ENCODE results near the gene ATP1B1.
A peak's percentile ranks its signal among the peaks of the same experiment; 100 is the strongest.

The ATP1B1 gene

DNA sequence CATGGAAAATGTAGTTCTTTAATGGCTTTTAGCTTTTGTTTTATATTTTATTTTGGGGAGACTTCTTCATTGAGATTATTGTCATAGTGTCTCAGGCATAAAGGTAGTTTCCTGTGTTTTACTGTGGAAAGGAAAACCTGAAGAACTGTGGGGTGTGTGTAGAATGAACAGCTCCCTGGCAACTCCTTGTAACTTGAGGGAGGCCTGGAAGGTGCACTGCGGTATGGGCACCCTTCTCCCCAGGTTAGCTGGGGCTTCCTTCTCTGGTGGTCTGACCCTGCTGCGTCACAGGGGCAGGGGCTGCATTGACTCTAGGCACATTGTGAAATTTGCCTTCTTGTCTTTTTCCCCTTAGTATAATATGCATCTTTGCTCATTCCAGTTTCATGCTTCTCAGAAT is 1.7 kb downstream of the ATP1B1 start:
- TF ChIP-seq, protein P1, sequence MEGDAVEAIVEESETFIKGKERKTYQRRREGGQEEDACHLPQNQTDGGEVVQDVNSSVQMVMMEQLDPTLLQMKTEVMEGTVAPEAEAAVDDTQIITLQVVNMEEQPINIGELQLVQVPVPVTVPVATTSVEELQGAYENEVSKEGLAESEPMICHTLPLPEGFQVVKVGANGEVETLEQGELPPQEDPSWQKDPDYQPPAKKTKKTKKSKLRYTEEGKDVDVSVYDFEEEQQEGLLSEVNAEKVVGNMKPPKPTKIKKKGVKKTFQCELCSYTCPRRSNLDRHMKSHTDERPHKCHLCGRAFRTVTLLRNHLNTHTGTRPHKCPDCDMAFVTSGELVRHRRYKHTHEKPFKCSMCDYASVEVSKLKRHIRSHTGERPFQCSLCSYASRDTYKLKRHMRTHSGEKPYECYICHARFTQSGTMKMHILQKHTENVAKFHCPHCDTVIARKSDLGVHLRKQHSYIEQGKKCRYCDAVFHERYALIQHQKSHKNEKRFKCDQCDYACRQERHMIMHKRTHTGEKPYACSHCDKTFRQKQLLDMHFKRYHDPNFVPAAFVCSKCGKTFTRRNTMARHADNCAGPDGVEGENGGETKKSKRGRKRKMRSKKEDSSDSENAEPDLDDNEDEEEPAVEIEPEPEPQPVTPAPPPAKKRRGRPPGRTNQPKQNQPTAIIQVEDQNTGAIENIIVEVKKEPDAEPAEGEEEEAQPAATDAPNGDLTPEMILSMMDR (IDR thresholded peaks at IDR 0.05; ENCODE audit: low read length, missing control alignments): no peak
- DNase-seq (ENCODE audit: low read depth): no peak
- peak overlapping the region; percentile 81 for H3K4me3 ChIP-seq (replicated peaks; ENCODE audit: low read depth, low read length)

DNA sequence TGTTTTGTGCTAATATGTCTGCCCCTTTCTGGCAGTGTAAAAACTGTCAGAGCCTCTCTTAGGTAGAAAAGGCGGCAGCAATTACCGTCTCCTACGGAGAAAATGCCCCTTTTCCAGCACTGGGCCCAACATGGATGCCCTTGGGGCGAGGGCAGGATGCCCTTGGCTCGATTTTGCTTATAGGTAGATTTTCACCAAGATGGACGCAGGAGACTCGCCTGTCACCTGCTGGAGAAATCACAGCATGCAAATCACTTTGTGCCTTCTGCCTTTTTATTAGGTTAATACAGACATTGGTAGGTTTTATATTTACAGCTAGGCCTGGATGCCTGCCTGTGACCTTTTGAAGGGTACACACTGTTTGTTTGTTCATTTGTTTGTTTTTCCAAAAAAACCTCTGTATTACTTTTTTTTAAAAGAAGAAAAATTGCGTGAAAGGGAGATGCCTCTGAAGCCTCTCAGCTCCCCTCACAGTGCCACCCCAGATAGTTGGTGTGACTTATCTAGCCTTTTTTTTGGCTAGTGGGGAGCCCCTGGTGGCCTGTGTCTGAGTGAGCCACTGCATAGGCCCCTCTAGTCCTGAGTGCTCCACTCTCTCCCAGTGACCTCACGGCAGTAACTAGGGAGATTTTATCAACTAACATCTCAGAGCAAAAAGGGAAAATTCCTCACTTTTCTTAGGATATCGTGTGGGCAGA is 2.5 kb downstream of the ATP1B1 start:
- TF ChIP-seq, protein P1 (IDR thresholded peaks at IDR 0.05; ENCODE audit: low read length, missing control alignments): peak; percentile 8
- DNase-seq (ENCODE audit: low read depth): no peak

DNA sequence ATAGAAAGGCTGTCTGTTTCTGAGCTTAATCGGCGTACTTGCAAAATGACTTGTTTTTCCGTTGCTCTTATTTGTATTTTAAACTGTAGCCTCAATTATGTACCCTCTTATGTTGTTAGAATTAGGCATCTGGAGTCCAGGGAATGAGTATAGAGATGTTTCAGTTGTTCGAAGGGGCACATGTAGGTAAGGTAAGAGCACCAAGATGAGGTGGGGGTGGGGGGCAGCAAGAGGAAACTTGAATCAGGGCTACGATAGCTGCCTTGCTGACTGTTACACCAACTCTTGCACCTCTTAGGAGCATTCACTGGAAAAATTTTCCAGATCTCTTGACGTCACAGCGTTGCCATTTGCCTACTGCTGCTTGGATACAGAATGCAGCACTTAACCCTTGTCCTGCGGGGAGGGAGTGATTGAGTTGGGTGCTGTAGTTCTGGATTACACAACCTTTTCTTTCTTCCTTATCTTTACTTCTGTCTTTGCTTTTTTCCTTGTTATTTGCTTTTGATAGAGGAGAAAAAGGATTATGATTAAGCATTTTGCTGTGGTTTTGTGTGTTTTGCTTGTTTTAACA is 3.2 kb downstream of the ATP1B1 start:
- H3K4me3 ChIP-seq (replicated peaks; ENCODE audit: low read depth, low read length): peak overlapping the region; percentile 21
- TF ChIP-seq, protein P1 (IDR thresholded peaks at IDR 0.05; ENCODE audit: low read length, missing control alignments): no peak

More for the DNA sequence above, 2.5 kb downstream of the ATP1B1 start:
- H3K4me3 ChIP-seq (replicated peaks; ENCODE audit: low read depth, low read length): peak overlapping the region; percentile 81

GRCh38 chr1:169110236-169110635 is 3.7 kb downstream of the ATP1B1 start:
- TF ChIP-seq, protein P1 (IDR thresholded peaks at IDR 0.05; ENCODE audit: low read length, missing control alignments): no peak
- H3K4me3 ChIP-seq (replicated peaks; ENCODE audit: low read depth, low read length): peak overlapping the region; percentile 21
- DNase-seq (ENCODE audit: low read depth): no peak

More for the DNA sequence above, 3.2 kb downstream of the ATP1B1 start:
- peak; percentile 95 for DNase-seq (ENCODE audit: low read depth)

DNA sequence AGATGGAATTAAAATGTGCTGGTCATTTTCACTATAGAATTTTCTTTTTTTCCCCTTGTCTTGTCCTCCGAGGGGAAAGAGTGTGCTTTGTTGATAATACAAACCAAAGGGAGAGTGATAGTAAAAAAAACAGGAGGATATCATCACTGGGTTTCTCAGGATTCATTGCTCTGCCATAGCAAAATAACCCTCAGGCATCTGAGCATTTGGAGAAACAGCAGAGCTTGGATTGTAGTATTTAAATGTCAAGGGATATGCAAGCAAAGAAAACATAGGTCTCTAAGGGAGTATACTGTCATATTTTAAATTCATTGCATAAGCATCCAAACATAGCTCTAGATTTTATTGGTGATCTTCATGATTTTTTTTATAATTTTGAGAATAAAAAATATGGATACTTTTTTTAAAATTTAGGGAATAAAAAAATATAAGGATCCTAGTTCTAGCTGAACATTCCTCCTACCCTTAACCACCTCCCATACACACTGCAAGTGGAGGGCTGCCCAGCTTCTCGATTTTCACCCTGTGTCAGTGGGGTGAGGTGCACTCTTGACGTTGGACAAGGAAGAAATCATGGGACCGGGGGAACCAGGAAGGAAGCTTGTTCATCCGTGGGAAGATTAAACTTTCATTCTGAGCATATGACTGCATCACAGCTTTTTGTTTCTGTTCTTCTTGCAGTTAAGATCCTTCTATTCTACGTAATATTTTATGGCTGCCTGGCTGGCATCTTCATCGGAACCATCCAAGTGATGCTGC is 4.4 kb downstream of the ATP1B1 start:
- H3K4me3 ChIP-seq (replicated peaks; ENCODE audit: low read depth, low read length): no peak overlapping the region
- peak; percentile 81 for DNase-seq (ENCODE audit: low read depth)
- TF ChIP-seq, protein P1 (IDR thresholded peaks at IDR 0.05; ENCODE audit: low read length, missing control alignments): no peak

GRCh38 chr1:169111472-169111871 is 5.0 kb downstream of the ATP1B1 start:
- TF ChIP-seq, protein P1 (IDR thresholded peaks at IDR 0.05; ENCODE audit: low read length, missing control alignments): no peak
- no peak overlapping the region for H3K4me3 ChIP-seq (replicated peaks; ENCODE audit: low read depth, low read length)

More at GRCh38 chr1:169111472-169111871, 5.0 kb downstream of the ATP1B1 start:
- no peak for DNase-seq (ENCODE audit: low read depth)

All from fibroblast of pulmonary artery (primary cell).